ENCODE measurements around the gene SDK2. TPM values are rescaled to one million over a fixed set of nuclear protein-coding genes. Genes with fewer than 3 reads are reported as not detected.

Gene SDK2
- total RNA-seq, 1 donor from 2014 or later = 1.4 TPM

DNA sequence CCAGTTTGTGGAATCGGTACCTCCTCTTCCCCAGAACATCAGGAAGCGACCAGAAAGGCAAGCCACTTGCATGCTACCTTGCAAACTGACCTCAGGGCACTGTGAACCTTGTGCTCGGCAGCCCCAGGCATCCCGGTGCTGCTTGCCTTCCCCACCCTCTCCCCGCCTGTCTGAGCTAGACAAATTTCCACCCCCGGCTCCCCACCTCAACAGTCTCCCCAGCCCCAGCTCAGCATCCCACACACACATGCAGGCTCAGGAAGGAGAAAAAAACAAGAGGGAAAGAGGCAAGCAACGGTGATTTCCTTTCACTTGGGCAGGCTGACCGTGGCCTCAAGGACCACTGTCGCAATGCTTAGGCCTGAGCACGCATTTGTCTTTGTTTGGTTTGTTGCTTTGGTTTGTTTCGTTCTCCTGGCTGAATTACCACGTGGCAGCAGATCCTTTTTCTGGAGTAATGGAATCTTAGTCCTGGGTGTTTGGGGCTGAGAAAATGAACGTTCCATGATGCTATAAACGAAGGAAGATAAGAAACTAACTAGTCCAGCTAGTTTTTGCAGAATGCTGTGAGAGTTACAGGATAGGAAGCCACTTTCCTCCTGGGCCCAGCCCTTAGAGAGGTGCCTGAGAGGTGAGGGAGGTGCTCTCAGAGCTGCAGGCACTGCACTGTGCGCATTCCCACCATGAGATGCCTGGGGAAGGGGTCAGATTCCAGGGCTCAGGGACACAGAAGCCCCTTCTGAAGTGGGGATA, 27.9 kb downstream of the SDK2 start:
- Histone ChIP-seq H3K4me3 (no peak overlapping the region), H3K27me3 (ENCODE audit: low read depth) (peaks cover 13% of the 10 kb centered on the region), H3K36me3 (no peaks in the 10 kb centered on the region), H3K9me3 (no peaks in the 10 kb centered on the region), H3K4me1 (no peaks in the 10 kb centered on the region), H3K27ac (no peak overlapping the region)
- DNase-seq = no peak
- TF ChIP-seq CTCF (IDR thresholded peaks at IDR 0.05) = no peak
- no peak for ATAC-seq
- intact Hi-C loops (cut with DNase I) = no loop called here

DNA sequence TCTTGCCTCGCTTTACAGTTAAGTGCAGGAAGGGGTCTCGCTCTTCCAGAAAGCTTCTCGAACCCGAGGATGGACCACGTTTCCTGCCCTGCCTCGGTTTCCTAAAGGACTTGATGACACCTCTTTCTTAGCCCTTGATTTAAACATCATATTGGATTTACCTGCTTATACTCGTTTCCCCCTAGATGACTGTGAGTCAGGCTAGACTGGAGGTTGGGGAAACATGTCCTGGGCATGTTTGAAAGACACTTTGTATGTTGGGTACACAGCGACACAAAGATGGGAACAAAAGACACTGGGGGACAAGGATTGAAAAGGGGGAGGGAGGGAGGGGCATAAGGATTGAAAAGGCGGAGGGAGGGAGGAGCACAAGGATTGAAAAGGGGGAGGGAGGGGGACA, 30.0 kb downstream of the SDK2 start:
- Histone ChIP-seq H3K9me3 (no peaks in the 10 kb centered on the region), H3K36me3 (no peaks in the 10 kb centered on the region), H3K4me1 (no peaks in the 10 kb centered on the region), H3K4me3 (no peak overlapping the region), H3K27ac (no peak overlapping the region), H3K27me3 (ENCODE audit: low read depth) (peaks cover 15% of the 10 kb centered on the region)
- no peak for TF ChIP-seq CTCF (IDR thresholded peaks at IDR 0.05)
- ATAC-seq = no peak
- intact Hi-C loops (cut with DNase I) = no loop called here
- DNase-seq = no peak

DNA sequence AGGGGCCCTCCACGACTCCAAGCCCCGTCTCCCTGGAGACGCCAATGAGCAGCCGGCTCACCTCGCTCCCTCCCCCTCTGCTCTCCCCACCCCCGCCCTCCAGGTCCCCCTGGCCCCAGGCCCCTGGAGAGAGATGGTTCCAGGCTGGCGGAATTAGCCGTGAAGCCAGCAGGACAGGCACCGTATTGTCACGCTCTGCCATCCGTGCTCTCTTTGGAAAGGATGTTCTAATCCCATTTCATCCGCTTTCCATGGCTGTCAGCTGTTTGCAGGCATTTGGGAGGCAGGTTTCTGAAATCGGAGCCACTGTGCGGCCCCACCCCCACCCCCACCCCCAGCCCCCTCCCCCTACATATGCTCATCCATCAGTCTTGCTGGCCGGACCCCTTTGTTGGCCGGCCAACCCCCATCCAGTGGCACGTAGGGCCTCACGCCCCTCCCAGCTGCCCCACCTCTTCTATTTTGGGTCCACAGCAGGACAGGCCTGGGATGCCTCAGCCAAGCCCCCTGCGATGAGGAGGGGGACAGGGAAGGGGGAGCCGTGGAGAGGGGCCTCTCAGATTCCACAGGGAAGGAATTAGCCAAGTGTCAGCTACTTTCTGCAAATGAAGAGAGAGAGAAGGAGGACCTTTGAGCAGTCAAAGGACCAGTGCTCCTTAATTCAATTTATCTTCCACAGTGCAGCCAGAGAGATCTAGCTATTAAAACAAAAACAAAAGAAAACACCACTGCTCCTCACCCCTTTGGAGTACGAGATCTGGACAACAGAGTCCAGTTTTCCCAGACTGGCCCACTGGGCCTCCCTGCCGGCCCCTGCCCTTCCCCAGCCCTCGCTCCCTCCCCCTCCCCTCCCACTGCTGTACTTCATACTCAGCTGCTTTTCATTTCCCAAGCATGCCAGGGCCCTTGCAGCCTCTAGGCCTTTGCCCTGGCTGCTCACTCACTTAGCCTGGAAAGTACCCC, 30.7 kb downstream of the SDK2 start:
- H3K36me3 ChIP-seq = no peaks in the 10 kb centered on the region
- no peak for TF ChIP-seq CTCF (IDR thresholded peaks at IDR 0.05)
- no peak overlapping the region for H3K4me3 ChIP-seq
- no peak for DNase-seq
- H3K4me1 ChIP-seq = no peaks in the 10 kb centered on the region
- no peak for ATAC-seq
- intact Hi-C loops (cut with DNase I) = no loop called here
- peaks cover 15% of the 10 kb centered on the region for H3K27me3 ChIP-seq (ENCODE audit: low read depth)
- H3K27ac ChIP-seq = no peak overlapping the region
- H3K9me3 ChIP-seq = no peaks in the 10 kb centered on the region

DNA sequence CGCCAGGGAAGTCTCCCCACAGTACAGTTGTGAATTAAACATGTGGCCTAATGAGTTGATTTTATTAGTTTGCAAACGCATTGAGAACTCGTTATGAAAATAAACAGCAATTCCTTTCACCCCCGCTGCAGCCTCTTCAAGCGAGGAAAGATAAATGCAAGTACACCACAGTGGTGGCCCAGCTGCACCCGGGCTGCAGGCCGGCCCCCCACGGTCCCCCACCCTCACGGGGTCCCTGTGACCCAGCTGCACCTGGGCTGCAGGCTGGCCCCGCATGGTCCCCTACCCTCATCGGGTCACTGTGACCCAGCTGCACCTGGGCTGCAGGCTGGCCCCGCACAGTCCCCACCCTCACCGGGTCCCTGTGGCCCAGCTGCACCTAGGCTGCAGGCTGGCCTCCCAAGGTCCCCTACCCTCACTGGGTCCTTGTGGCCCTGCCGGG, 32.2 kb downstream of the SDK2 start:
- ATAC-seq (no peak), DNase-seq (no peak)
- Histone ChIP-seq H3K9me3 (no peaks in the 10 kb centered on the region), H3K4me3 (no peak overlapping the region), H3K4me1 (no peaks in the 10 kb centered on the region), H3K27me3 (ENCODE audit: low read depth) (peaks cover 15% of the 10 kb centered on the region), H3K36me3 (no peaks in the 10 kb centered on the region), H3K27ac (no peak overlapping the region)
- no peak for TF ChIP-seq CTCF (IDR thresholded peaks at IDR 0.05)
- intact Hi-C loops (cut with DNase I) = no loop called here

GRCh38 chr17:73611630-73612029, 32.6 kb downstream of the SDK2 start:
- intact Hi-C loops (cut with DNase I) = no loop called here
- no peak for TF ChIP-seq CTCF (IDR thresholded peaks at IDR 0.05)
- Histone ChIP-seq H3K4me1 (no peaks in the 10 kb centered on the region), H3K9me3 (no peaks in the 10 kb centered on the region), H3K36me3 (no peaks in the 10 kb centered on the region), H3K4me3 (no peak overlapping the region), H3K27me3 (ENCODE audit: low read depth) (peaks cover 15% of the 10 kb centered on the region), H3K27ac (no peak overlapping the region)
- ATAC-seq (no peak), DNase-seq (no peak)
